HepG2 (cell line): Measurements from ENCODE around the gene GRK6. TPM values are rescaled to one million over a fixed set of nuclear protein-coding genes. Genes with fewer than 3 reads are reported as not detected.

Experiments used
- AHR ChIP-seq: IDR thresholded peaks from 2 replicates; pipeline ENCODE4 v1.6.1; 2018; ENCODE audit warnings: missing genetic modification reagents, missing compliant biosample characterization
- ARID3A ChIP-seq: IDR thresholded peaks from 2 replicates; pipeline ENCODE4 v1.6.1; 2012; ENCODE audit warnings: low read depth, low read length, improper control_type of control experiment
- ARNT2 ChIP-seq: sonication (generic); formaldehyde crosslinking; IDR thresholded peaks from 2 replicates; pipeline ENCODE4 v1.8.0; 2022; ENCODE audit warnings: mild to moderate bottlenecking, low read depth, missing genetic modification reagents, moderate library complexity
- CENPBD1 ChIP-seq: sonication (generic); formaldehyde crosslinking; IDR thresholded peaks from 2 replicates; pipeline ENCODE4 v1.8.0; 2022; ENCODE audit warnings: missing genetic modification reagents, low read depth, mild to moderate bottlenecking, borderline replicate concordance
- HNRNPUL1 ChIP-seq: fragments of 200-400 bp; formaldehyde crosslinking; IDR thresholded peaks from 2 replicates; pipeline ENCODE4 v1.6.1; 2017; ENCODE audit warnings: low read depth, mild to moderate bottlenecking, low read length, moderate library complexity
- IRF1 ChIP-seq: sonication (generic); formaldehyde crosslinking; IDR thresholded peaks from 2 replicates; pipeline ENCODE4 v1.4.0; 2020; ENCODE audit warnings: low read depth, mild to moderate bottlenecking, missing genetic modification reagents
- IRF2 ChIP-seq: IDR thresholded peaks from 2 replicates; pipeline ENCODE4 v1.6.1; 2018; ENCODE audit warnings: missing genetic modification reagents, missing compliant biosample characterization
- KLF6 ChIP-seq: IDR thresholded peaks from 2 replicates; pipeline ENCODE4 v1.8.0; 2016; ENCODE audit warnings: missing biosample characterization, missing genetic modification reagents
- NCOA5 ChIP-seq: sonication (generic); formaldehyde crosslinking; IDR thresholded peaks from 2 replicates; pipeline ENCODE4 v1.4.0; 2020; ENCODE audit warnings: missing genetic modification reagents
- NFYB ChIP-seq: sonication (generic); formaldehyde crosslinking; IDR thresholded peaks from 2 replicates; pipeline ENCODE4 v1.4.0; 2020; ENCODE audit warnings: missing genetic modification reagents
- SALL1 ChIP-seq: sonication (generic); formaldehyde crosslinking; IDR thresholded peaks from 2 replicates; pipeline ENCODE4 v1.8.0; 2022; ENCODE audit warnings: mild to moderate bottlenecking, missing genetic modification reagents
- SKI ChIP-seq: fragments of 450-650 bp; IDR thresholded peaks from one replicate; pipeline ENCODE4 v1.6.1; 2018; ENCODE audit warnings: mild to moderate bottlenecking; ENCODE audit not compliant: partially characterized antibody
- SP1 ChIP-seq, 2 experiments: fragments of 450-650 bp in 1 of 2; sonication (generic) in 1 of 2; formaldehyde crosslinking in 1 of 2; IDR thresholded peaks; 2 replicates each; pipeline versions ENCODE4 v1.4.0 to v1.6.1; 2016 to 2020; ENCODE audit warnings: missing genetic modification reagents in 1 of 2
- ZBTB39 ChIP-seq: sonication (generic); formaldehyde crosslinking; IDR thresholded peaks from 2 replicates; pipeline ENCODE4 v1.5.0; 2020; ENCODE audit warnings: missing genetic modification reagents
- ZNF121 ChIP-seq: sonication (generic); formaldehyde crosslinking; IDR thresholded peaks from 2 replicates; pipeline ENCODE4 v1.5.0; 2020; ENCODE audit warnings: mild to moderate bottlenecking, missing genetic modification reagents
- ZNF136 ChIP-seq: sonication (generic); formaldehyde crosslinking; IDR thresholded peaks from 2 replicates; pipeline ENCODE4 v1.8.1; 2022; ENCODE audit warnings: low read depth, mild to moderate bottlenecking, moderate library complexity, missing genetic modification reagents
- ZNF24 ChIP-seq: fragments of 450-650 bp; IDR thresholded peaks from 2 replicates; pipeline ENCODE4 v1.6.1; 2017; ENCODE audit warnings: antibody characterized with exemption, mild to moderate bottlenecking
- ZNF562 ChIP-seq: sonication (generic); formaldehyde crosslinking; IDR thresholded peaks from 2 replicates; pipeline ENCODE4 v1.8.0; 2022; ENCODE audit warnings: missing genetic modification reagents, borderline replicate concordance
- ZNF768 ChIP-seq: sonication (generic); formaldehyde crosslinking; IDR thresholded peaks from 2 replicates; pipeline ENCODE4 v1.4.0; 2020; ENCODE audit warnings: missing genetic modification reagents
- polyA plus RNA-seq, 8 experiments: library from polyadenylated mRNA; depleted of rRNA in 3 of 8; stranded (reverse) in 7 of 8; unstranded in 1 of 8; fragments of >200 nt; fragmentation: Illumina TruSeq in 4 of 8; extraction: Trizol in 4 of 8; gene quantifications; 2 replicates each; pipeline versions ENCODE4 v1.2.1 to v1.2.3, GENCODE V29; 2011 to 2016; ENCODE audit warnings: low read depth in 4 of 8, missing spikeins in 1 of 8, mixed read lengths in 1 of 8; ENCODE audit not compliant: insufficient read depth in 1 of 8
- total RNA-seq, 5 experiments: library from RNA; depleted of rRNA; stranded (reverse); fragments of >200 nt; fragmentation: Illumina TruSeq; extraction: Trizol; gene quantifications; 2 replicates each; pipeline ENCODE4 v1.2.3, GENCODE V29; 2016; ENCODE audit warnings: low read depth in 1 of 5

Gene GRK6
- total and polyA plus RNA-seq, 2 of the 13 experiments (the other 11 are each of a cell fraction or from before 2014, with no cell fraction given) = 13.2 to 19.9 TPM

- TF ChIP-seq IRF1 (no peak), HNRNPUL1 (no peak), ZNF24 (no peak), ARID3A (no peak), CENPBD1 (CRISPR knock-in tag) (no peak), ARNT2 (CRISPR knock-in tag) (no peak), SP1 (IDR thresholded peaks at IDR 0.05) (no peak), SP1 (CRISPR knock-in tag; IDR thresholded peaks at IDR 0.05) (no peak; the same call in none of the 2 replicates), SKI (no peak), ZNF121 (CRISPR knock-in tag) (no peak), KLF6 (CRISPR knock-in tag) (no peak), AHR (CRISPR knock-in tag) (no peak), ZNF768 (no peak), NCOA5 (CRISPR knock-in tag) (no peak), ZNF136 (CRISPR knock-in tag) (no peak), NFYB (CRISPR knock-in tag) (no peak), IRF2 (CRISPR knock-in tag) (no peak), SALL1 (no peak), ZNF562 (no peak), ZBTB39 (no peak)
Observed at GRCh38 chr5:177455661-177456590, 29.4 kb downstream of the GRK6 start (continued).
